ENCODE results near the gene PGAM5. TPM values are rescaled to one million over a fixed set of nuclear protein-coding genes. Genes with fewer than 3 reads are reported as not detected.

The PGAM5 gene
- total and polyA plus RNA-seq, 8 donors: 9.0 to 27.3 (median 16.3) TPM

DNA sequence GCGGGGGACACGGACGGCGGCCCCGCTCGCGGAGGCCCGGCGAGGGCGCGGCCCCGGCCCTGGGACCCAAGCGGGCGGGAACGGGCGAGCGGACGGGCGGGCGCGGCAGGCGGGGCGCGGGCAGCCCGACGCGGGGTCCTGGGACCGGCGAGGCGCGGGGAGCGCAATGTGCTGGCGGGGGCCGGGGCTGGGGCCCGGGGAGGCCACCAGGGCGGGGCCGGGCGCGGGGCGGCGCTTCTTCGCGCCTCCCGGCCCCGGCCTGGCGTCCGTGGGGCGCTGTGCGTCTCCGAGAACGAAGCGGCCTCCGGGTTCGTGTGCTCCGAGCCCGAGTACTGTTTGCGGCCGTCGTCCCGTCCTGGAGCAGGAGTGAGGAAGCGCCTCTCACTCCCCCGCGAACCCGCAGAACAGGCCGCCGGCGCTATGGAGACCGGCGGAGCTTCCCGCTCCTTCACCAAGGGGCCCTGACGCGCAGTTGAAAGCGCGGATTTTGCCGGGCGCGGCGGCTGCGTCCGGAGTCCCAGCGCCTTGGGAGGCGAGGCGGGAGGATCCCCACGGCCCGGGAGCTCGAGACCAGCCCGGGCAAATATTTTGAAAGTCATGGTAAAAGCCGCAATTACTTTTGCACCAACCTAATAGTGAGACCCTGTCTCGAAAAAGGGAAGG lies 51.4 kb downstream of the PGAM5 start:
- DNase-seq (peak; percentile 82 to 95 (median 86)), FAIRE-seq (no peak), ATAC-seq (peak; percentile 94 to 95 (median 94))
- Histone ChIP-seq H3K27me3 (no peaks in the 10 kb centered on the region), H3K9me3 (no peaks in the 10 kb centered on the region), H3K27ac (peak overlapping the region; percentile 76 to 93 (median 86)), H3K36me3 (no peaks in the 10 kb centered on the region), H3K4me3 (peak overlapping the region; percentile 45 to 97 (median 58)), H3K4me1 (peaks cover 0 to 12% (median 0%) of the 10 kb centered on the region in 3 donors)
- 1% methylated on average over 40 to 89 of the region's 89 CpGs for WGBS, 2 donors
- TF ChIP-seq, protein P1, sequence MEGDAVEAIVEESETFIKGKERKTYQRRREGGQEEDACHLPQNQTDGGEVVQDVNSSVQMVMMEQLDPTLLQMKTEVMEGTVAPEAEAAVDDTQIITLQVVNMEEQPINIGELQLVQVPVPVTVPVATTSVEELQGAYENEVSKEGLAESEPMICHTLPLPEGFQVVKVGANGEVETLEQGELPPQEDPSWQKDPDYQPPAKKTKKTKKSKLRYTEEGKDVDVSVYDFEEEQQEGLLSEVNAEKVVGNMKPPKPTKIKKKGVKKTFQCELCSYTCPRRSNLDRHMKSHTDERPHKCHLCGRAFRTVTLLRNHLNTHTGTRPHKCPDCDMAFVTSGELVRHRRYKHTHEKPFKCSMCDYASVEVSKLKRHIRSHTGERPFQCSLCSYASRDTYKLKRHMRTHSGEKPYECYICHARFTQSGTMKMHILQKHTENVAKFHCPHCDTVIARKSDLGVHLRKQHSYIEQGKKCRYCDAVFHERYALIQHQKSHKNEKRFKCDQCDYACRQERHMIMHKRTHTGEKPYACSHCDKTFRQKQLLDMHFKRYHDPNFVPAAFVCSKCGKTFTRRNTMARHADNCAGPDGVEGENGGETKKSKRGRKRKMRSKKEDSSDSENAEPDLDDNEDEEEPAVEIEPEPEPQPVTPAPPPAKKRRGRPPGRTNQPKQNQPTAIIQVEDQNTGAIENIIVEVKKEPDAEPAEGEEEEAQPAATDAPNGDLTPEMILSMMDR (IDR thresholded peaks at IDR 0.05): peak in 1 of 4 donors; percentile 18
- intact Hi-C loops (cut with DNase I): no loop called here

DNA sequence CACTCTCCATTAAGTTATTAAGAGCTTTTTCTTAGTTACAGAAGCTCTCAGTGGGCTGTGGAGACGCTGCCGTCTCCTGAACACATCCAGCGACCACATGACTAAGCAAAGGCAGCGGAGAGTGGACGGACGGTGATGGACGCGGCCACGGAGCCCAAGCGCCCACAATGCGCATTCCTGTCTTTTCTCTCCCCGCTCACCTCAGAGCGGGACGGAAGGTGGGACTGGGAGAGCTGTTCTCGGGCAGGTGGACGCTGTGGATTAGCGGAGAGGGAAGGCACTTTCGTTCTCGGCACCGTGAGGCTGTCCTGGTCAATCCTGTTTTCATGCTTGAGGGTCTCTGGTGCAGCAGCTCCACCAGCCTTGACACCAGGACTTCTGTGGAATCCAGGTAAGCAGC lies 53.6 kb downstream of the PGAM5 start:
- Histone ChIP-seq H3K27me3 (no peaks in the 10 kb centered on the region), H3K9me3 (no peaks in the 10 kb centered on the region), H3K27ac (no peak overlapping the region), H3K4me3 (no peak overlapping the region), H3K4me1 (peaks cover 0 to 12% (median 0%) of the 10 kb centered on the region in 3 donors), H3K36me3 (no peaks in the 10 kb centered on the region)
- WGBS, 2 donors: 91 to 93% methylated on average over 20 of the region's 20 CpGs
- DNase-seq (peak in 1 of 6 donors; percentile 43), FAIRE-seq (no peak), ATAC-seq (no peak)
- intact Hi-C loops (cut with DNase I): no loop called here
- TF ChIP-seq, protein P1 (IDR thresholded peaks at IDR 0.05): no peak

DNA sequence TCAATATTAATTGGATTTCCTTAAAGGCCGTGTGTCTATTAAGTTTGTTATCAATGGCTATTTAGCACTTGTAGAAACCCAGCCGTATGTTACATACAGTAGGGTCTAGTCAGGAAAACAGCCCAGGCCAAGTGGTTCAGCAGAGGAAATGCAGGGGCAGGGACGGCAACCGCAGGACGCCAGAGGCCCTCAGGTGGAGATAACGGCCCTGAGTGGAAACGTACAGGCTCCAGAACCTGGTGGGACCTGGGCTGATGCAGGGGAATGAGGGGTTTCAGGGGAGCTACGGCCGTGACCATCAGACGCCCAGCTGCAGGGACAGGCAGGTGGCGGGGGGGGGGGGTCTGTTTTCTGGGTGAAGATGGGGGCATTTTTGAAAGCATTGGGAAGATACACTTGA lies 54.7 kb downstream of the PGAM5 start:
- no peak overlapping the region for H3K27ac ChIP-seq
- H3K36me3 ChIP-seq: no peaks in the 10 kb centered on the region
- no peak overlapping the region for H3K4me3 ChIP-seq
- 60 to 78% methylated on average over 11 of the region's 11 CpGs for WGBS, 2 donors
- ATAC-seq (no peak), DNase-seq (peak in 1 of 6 donors; percentile 26), FAIRE-seq (no peak)
- TF ChIP-seq, protein P1 (IDR thresholded peaks at IDR 0.05): no peak
- H3K4me1 ChIP-seq: peaks cover 0 to 4% (median 0%) of the 10 kb centered on the region in 3 donors
- no peaks in the 10 kb centered on the region for H3K27me3 ChIP-seq
- no peaks in the 10 kb centered on the region for H3K9me3 ChIP-seq
- intact Hi-C loops (cut with DNase I): no loop called here

DNA sequence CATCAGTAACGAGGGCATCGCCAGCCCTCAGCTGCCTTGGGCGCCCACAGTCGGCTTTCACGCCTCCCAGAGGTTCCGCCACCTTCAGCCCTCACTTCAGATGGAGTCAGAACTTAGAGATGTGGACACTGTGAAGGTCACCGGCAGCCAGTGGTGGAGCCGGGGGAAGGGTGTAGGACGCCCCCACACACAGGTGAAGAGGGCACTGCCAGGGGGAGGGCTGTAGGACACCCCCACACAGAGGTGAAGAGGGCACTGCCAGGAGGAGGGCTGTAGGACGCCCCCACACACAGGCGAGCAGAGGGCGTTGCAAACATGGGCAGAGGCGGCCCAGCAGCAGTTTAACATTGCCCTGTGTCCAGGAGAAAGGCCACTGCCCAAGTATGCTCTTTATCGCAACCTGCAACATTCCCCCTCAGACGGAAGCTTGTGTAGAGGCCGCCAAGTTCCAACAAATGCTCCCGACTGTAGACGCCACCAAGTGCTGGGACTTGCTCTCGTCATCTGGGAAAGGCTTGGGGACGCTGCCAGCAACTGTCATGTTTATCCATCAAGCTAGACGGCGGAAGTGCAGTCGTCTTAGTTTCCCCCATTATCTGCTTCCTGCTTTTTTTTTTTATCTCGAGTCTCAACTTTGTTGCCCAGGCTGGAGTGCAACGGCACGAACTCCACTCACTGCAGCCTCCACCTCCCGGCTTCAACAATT lies 55.9 kb downstream of the PGAM5 start:
- H3K27me3 ChIP-seq: no peaks in the 10 kb centered on the region
- no peak for FAIRE-seq
- TF ChIP-seq, protein P1 (IDR thresholded peaks at IDR 0.05): no peak
- ATAC-seq: peak in 1 of 4 donors; percentile 5
- intact Hi-C loops (cut with DNase I): no loop called here
- whole genome bisulfite sequencing, 2 donors: 49 to 58% methylated on average over 27 of the region's 27 CpGs
- peaks cover 0 to 5% (median 4%) of the 10 kb centered on the region in 3 donors for H3K36me3 ChIP-seq
- no peaks in the 10 kb centered on the region for H3K4me1 ChIP-seq
- peak in 1 of 6 donors; percentile 59 for DNase-seq
- peak overlapping the region in 2 of 4 donors; percentile 21 to 41 for H3K27ac ChIP-seq
- no peak overlapping the region for H3K4me3 ChIP-seq
- H3K9me3 ChIP-seq: no peaks in the 10 kb centered on the region
